ENCODE measurements around the gene PJVK.
A peak's percentile ranks its signal among the peaks of the same experiment; 100 is the strongest.

Gene PJVK

DNA sequence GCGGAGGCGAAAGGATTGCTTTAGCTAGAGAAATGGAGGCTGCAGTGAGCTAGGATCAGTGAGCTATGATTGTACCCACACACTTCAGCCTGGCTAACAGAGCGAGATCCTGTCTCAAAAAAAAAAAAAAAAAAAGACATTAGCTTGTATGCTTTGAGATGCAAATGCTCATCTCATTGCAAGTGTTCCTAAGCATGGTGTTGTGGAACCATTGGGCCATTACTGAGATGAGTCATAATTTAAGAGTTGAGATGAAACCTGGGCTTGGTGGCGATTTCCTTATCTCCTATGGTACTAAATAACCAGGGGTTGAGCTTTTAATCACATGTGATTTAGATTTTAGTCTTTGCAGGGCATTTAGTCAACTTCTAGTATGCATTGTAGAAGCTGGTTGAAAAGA is 31.3 kb downstream of the PJVK start:
- no peak overlapping the region for H3K27ac Mint-ChIP-seq
- H3K27me3 Mint-ChIP-seq = no peaks in the 10 kb centered on the region
- H3K9me3 Mint-ChIP-seq = no peaks in the 10 kb centered on the region
- H3K36me3 Mint-ChIP-seq (ENCODE audit: low read depth) = peaks cover 25% of the 10 kb centered on the region
- H3K4me3 Mint-ChIP-seq = peak overlapping the region; percentile 99
- peaks cover 45% of the 10 kb centered on the region for H3K4me1 Mint-ChIP-seq (ENCODE audit: low read depth)

DNA sequence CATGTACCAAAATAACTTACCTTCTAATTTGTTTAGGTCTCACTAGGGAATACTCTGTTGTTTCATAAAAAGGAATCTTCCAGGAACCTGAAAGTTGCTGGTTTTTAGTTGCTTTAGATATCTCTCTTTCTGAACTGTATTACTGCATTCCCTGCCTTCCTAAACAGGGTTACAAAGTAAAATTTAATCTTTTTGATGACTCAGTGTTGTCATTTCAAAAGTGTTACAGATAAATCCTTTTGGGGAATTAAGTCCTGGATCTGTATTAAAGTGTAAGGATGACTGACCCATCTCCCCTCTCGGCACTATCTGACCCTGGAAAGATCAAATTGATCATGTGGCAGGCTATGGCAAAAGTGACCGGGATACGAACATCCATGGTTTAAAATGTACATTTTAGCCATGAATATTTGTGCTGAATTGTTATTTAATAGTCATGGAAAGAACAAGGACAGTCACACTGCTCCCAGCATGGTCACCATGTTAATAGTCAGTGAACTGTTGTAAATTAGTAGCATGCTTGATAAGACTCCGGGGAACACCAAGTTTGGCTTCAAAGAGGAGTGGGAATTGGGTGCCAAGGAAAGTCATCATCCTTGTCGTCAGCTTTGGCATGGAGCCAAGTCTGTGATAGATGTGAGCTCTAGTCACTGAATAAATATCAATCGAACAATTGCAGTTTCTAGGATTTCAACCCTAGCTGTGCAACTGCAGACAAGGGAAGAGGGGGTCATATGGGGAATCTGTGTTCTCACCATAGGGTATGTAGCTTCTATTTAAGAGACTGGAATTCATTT is 33.3 kb downstream of the PJVK start:
- Mint-ChIP-seq H3K27me3 (no peaks in the 10 kb centered on the region), H3K4me3 (no peak overlapping the region), H3K27ac (no peak overlapping the region), H3K4me1 (ENCODE audit: low read depth) (peaks cover 48% of the 10 kb centered on the region), H3K36me3 (ENCODE audit: low read depth) (peaks cover 40% of the 10 kb centered on the region), H3K9me3 (no peaks in the 10 kb centered on the region)

DNA sequence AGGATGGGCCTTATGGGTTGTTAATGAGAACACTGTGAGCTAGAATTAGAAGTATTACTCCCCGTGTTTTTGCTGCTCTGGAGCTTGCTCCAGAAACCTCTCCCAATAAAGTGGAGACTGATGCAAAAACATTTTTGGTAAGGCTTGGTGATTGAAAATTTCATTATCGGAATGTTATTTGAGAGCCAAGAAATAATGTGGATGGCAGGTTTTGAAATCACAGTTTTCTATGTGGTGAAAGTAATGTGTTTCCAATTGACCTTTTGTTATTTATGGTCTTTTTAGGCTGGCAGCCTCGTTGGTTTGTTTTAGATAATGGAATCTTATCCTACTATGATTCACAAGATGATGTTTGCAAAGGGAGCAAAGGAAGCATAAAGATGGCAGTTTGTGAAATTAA is 34.2 kb downstream of the PJVK start:
- H3K4me1 Mint-ChIP-seq (ENCODE audit: low read depth) = peaks cover 43% of the 10 kb centered on the region
- H3K27ac Mint-ChIP-seq = no peak overlapping the region
- peaks cover 49% of the 10 kb centered on the region for H3K36me3 Mint-ChIP-seq (ENCODE audit: low read depth)
- H3K27me3 Mint-ChIP-seq = no peaks in the 10 kb centered on the region
- no peak overlapping the region for H3K4me3 Mint-ChIP-seq
- H3K9me3 Mint-ChIP-seq = no peaks in the 10 kb centered on the region

DNA sequence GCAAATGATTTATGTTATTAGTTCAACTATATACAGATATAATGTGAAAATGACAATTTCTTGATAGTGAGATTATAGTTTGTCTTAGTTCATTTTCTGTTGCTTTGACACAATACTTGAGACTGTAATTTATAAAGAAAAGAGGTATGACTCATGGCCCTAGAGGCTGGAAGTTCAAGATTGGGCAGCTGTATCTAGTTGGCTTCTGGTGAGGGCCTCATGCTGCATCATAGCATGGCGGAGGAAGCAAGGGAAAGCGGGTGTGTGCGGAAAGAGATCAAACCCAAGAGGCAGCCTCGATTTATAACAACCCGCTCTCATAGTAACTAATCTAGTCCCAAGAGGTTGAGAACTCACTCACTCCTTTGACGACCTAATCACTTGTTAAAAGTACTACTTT is 40.4 kb downstream of the PJVK start:
- H3K27me3 Mint-ChIP-seq = no peaks in the 10 kb centered on the region
- no peak overlapping the region for H3K27ac Mint-ChIP-seq
- H3K4me1 Mint-ChIP-seq (ENCODE audit: low read depth) = peaks cover 14% of the 10 kb centered on the region
- no peaks in the 10 kb centered on the region for H3K9me3 Mint-ChIP-seq
- H3K4me3 Mint-ChIP-seq = no peak overlapping the region
- H3K36me3 Mint-ChIP-seq (ENCODE audit: low read depth) = peaks cover 70% of the 10 kb centered on the region

DNA sequence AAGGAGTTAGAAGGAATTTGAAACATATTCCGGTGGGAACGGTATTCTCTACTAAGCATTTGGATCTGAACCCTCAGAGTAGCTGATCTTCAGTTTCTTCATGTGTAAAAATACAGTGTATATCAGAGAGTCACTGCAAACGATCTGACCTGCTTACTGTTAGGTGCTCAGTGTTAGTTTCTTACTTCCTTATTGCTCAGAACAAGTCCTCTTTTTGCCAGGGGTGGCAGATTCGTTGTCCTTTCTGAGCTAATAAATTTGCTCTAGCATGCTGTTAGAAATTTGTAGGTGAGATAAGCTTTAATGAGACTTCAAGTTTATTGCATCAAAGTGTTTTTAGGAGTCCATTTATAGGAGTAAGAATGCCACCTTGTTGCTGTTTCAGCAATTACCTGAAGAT is 44.9 kb downstream of the PJVK start:
- peaks cover 53% of the 10 kb centered on the region for H3K36me3 Mint-ChIP-seq (ENCODE audit: low read depth)
- no peaks in the 10 kb centered on the region for H3K9me3 Mint-ChIP-seq
- no peak overlapping the region for H3K27ac Mint-ChIP-seq
- H3K4me3 Mint-ChIP-seq = no peak overlapping the region
- no peaks in the 10 kb centered on the region for H3K27me3 Mint-ChIP-seq
- peaks cover 3% of the 10 kb centered on the region for H3K4me1 Mint-ChIP-seq (ENCODE audit: low read depth)

DNA sequence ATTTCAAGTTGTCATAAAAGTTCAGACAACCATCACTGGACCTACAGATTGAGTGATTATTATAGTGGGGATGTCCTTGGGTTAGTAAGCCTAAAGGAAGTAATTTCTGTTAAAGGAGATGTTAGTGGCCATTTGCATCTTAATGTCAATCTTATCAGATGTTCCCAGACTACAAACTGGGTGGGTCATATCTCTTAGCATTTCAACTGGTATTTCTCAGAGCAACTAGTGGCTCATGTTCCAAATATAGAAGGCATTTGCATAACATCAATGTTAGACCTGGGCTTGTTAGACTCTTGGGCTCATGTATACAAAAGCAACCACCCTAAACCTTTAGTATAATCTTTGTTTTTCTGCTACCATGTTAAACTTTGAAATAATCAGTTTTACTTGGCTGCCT is 47.0 kb downstream of the PJVK start:
- H3K36me3 Mint-ChIP-seq (ENCODE audit: low read depth) = peaks cover 62% of the 10 kb centered on the region
- H3K27ac Mint-ChIP-seq = no peak overlapping the region
- H3K4me3 Mint-ChIP-seq = no peak overlapping the region
- no peaks in the 10 kb centered on the region for H3K27me3 Mint-ChIP-seq
- H3K9me3 Mint-ChIP-seq = no peaks in the 10 kb centered on the region
- H3K4me1 Mint-ChIP-seq (ENCODE audit: low read depth) = peaks cover 3% of the 10 kb centered on the region

DNA sequence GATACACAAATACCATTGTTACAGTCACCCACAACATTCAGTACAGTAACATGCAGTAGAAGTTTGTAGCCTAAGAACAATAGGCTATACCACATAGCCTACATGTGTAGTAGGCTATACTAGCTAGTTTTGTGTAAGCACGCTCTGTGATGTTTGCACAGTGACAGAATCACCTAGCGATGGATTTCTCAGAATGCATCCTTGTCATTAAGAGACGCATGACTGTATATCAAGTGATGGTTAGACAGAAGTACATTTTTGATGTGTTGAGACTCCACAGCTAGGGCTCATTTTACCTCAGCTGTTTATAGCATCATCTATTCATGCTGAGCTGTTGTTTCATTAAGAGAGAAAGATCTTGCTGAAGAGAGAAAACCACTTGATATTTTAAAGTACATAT is 48.5 kb downstream of the PJVK start:
- Mint-ChIP-seq H3K27me3 (no peaks in the 10 kb centered on the region), H3K36me3 (ENCODE audit: low read depth) (peaks cover 55% of the 10 kb centered on the region)

DNA sequence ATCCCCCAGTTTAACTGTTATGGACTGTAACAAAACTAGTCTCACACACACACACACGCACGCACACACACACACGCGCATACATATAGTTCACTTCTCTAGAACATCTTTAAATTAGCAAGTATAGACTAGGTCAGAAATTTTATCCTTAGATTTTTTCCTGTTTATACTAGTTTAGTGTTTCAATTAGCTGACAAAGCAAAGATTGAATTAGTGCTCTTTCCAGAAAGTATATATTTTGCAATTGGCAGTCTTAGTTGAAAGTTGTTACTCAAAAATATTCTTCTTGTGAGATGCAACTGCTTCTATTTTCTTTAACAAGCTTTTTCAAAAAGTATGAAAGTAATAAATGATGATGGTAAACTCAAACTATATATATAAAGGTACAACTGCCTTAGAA is 51.6 kb downstream of the PJVK start:
- no peaks in the 10 kb centered on the region for H3K9me3 Mint-ChIP-seq
- no peaks in the 10 kb centered on the region for H3K27me3 Mint-ChIP-seq
- no peak overlapping the region for H3K4me3 Mint-ChIP-seq
- peaks cover 52% of the 10 kb centered on the region for H3K36me3 Mint-ChIP-seq (ENCODE audit: low read depth)
- peaks cover 8% of the 10 kb centered on the region for H3K4me1 Mint-ChIP-seq (ENCODE audit: low read depth)
- no peak overlapping the region for H3K27ac Mint-ChIP-seq

More for the DNA sequence above, 48.5 kb downstream of the PJVK start:
- Mint-ChIP-seq H3K9me3 (no peaks in the 10 kb centered on the region), H3K4me3 (no peak overlapping the region), H3K27ac (no peak overlapping the region), H3K4me1 (ENCODE audit: low read depth) (no peaks in the 10 kb centered on the region)

DNA sequence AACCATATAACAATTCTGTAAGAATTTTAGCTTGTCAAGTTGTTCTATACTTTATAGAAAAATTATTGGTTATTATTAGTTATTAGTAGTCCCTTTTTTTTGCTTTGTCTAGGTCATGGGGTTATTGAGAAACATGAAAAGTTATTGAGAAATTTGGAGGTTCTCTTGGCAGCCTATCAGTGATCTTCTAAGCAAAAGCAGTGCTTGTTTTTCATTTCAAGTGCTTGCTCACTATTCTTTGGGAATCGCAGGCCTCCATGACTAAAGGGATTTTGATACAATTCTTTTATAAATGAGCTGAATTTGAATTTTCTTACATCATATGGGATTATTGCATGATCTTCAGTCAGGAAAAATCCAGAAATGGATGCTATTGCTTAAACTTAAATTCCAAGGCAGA is 54.9 kb downstream of the PJVK start:
- Mint-ChIP-seq H3K36me3 (ENCODE audit: low read depth) (peaks cover 35% of the 10 kb centered on the region), H3K9me3 (no peaks in the 10 kb centered on the region), H3K4me1 (ENCODE audit: low read depth) (peaks cover 10% of the 10 kb centered on the region), H3K27ac (no peak overlapping the region), H3K27me3 (no peaks in the 10 kb centered on the region), H3K4me3 (no peak overlapping the region)

DNA sequence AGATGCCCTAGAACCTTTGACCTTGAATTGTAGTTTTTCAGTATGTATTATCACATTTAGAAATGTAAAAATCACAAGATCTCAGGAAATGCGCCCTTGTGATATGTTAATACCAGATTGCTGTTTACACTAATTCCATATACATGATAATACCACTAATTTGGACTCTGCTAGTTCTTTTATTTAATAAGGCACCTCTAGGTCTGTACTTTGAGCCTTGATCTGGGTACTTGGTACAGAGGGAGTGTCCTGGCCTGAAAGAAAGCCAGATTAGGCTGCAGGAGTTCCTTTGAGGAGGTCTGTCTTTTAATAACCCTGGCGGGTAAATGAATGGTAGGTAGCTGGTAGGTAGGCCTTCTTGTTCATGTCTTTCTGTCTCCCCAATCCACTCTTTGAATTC is 55.3 kb downstream of the PJVK start:
- Mint-ChIP-seq H3K36me3 (ENCODE audit: low read depth) (peaks cover 35% of the 10 kb centered on the region), H3K4me1 (ENCODE audit: low read depth) (peaks cover 10% of the 10 kb centered on the region), H3K27ac (no peak overlapping the region), H3K4me3 (no peak overlapping the region), H3K27me3 (no peaks in the 10 kb centered on the region), H3K9me3 (no peaks in the 10 kb centered on the region)

DNA sequence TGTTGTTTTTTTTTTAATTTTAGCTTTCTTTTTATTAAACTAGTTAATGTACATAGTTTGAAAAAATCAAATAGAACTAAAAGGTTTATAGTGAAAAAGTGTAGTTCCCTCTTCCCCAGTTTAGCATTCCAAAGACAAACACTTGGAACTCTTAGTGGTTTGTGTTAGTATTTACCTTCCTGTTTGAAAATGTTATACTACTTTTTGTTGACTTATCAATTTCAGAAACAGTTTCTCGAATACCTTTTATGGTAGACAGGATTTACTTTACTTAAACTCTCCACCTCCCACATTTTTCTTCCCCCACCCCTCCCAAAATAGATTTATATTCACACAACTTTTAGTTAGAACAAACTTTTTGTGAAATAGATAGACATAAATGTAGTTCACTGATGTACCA is 55.8 kb downstream of the PJVK start:
- H3K9me3 Mint-ChIP-seq = no peaks in the 10 kb centered on the region
- no peak overlapping the region for H3K4me3 Mint-ChIP-seq
- peaks cover 10% of the 10 kb centered on the region for H3K4me1 Mint-ChIP-seq (ENCODE audit: low read depth)
- no peaks in the 10 kb centered on the region for H3K27me3 Mint-ChIP-seq
- H3K27ac Mint-ChIP-seq = no peak overlapping the region
- H3K36me3 Mint-ChIP-seq (ENCODE audit: low read depth) = peaks cover 35% of the 10 kb centered on the region

DNA sequence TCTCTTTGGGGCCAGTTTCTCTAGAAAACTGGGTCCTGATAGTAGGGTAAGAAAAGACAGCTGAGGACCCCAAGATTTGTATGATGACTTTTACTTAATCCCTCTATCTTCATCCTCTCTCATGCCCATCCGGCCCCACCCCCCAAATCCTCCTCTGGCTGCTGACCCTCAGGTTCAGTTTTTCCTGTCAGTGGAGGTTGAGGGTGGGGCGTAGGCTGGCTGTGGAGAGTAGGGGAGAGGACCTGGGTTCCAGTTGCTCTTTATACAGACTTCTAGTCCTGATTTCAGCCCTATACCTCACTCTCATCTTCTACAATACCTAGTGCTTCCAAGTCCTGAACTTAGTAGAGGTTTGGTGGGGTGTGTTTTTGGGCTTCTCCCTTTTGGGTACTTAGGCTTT is 57.5 kb downstream of the PJVK start:
- H3K9me3 Mint-ChIP-seq = no peaks in the 10 kb centered on the region
- H3K4me3 Mint-ChIP-seq = no peak overlapping the region
- no peaks in the 10 kb centered on the region for H3K27me3 Mint-ChIP-seq
- H3K27ac Mint-ChIP-seq = no peak overlapping the region
- peaks cover 38% of the 10 kb centered on the region for H3K36me3 Mint-ChIP-seq (ENCODE audit: low read depth)
- peaks cover 21% of the 10 kb centered on the region for H3K4me1 Mint-ChIP-seq (ENCODE audit: low read depth)

DNA sequence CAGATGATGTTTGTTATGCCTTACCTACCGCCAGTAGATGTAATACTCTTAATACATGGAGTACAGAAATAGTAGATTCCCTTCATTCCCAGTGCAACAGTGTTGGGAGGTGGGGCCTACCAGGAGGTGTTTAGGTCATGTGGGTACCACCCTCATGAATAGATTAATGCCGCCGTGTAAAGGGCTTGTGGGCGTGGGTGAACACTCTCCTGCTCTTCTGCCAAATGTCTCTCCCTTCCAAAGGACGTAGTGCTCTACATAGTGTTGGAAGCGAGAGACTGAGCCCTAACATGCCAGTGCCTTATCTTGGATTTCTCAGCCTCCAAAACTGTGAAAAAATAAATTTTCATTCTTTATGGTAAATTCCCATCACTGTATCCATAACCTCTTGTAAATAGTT is 59.2 kb downstream of the PJVK start:
- H3K36me3 Mint-ChIP-seq (ENCODE audit: low read depth) = peaks cover 34% of the 10 kb centered on the region

More for the DNA sequence above, 59.2 kb downstream of the PJVK start:
- no peaks in the 10 kb centered on the region for H3K9me3 Mint-ChIP-seq
- H3K27me3 Mint-ChIP-seq = no peaks in the 10 kb centered on the region
- no peak overlapping the region for H3K27ac Mint-ChIP-seq
- peaks cover 37% of the 10 kb centered on the region for H3K4me1 Mint-ChIP-seq (ENCODE audit: low read depth)
- no peak overlapping the region for H3K4me3 Mint-ChIP-seq
